Muscle of back (tissue), 11 donors: ENCODE data around the gene PARVA. TPM values are rescaled to one million over a fixed set of nuclear protein-coding genes. Genes with fewer than 3 reads are reported as not detected.
A peak's percentile ranks its signal among the peaks of the same experiment; 100 is the strongest.

Source experiments
- DNase-seq, 3 donors: peaks; one replicate each; pipeline versions ENCODE4 v3.0.0 to v3.0.0-alpha.2; 2013
- polyA plus RNA-seq, 10 donors: library from polyadenylated mRNA; unstranded; fragments of 120-200 nt; gene quantifications; one replicate each; pipeline ENCODE4 v1.2.1, GENCODE V29; 2013; ENCODE audit not compliant: insufficient read length in 10 of 10

PARVA gene
- polyA plus RNA-seq, 10 donors: 51.1 to 89.6 (median 67.8) TPM

GRCh38 chr11:12402691-12403120, 25.3 kb downstream of the PARVA start:
- peak in 1 of 3 donors; percentile 34 for DNase-seq

GRCh38 chr11:12403122-12403996, 26.0 kb downstream of the PARVA start:
- no peak for DNase-seq

GRCh38 chr11:12403997-12404350, 26.6 kb downstream of the PARVA start:
- no peak for DNase-seq

DNA sequence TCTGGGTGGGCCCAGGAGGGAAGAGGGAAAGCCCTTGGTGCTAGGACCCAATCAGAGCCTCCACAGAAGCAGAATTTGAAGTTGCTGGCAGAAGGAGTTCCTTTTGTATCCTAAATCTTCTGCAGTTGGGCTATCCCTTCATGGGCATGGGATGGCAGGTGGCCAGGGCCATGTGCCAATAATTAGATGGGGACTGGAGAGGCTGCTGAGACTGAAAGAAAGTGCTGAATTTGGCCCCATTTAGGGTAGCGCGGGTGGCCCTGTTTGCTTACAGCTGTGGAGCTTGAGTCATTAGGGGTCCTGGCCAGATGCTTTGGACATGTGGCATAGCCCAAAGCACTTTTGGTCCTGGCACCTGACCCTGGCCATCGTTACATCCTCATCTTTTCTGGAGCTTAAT, 27.1 kb downstream of the PARVA start:
- peak in 2 of 3 donors; percentile 40 to 64 for DNase-seq

GRCh38 chr11:12408156-12408770, 30.9 kb downstream of the PARVA start:
- DNase-seq: no peak

DNA sequence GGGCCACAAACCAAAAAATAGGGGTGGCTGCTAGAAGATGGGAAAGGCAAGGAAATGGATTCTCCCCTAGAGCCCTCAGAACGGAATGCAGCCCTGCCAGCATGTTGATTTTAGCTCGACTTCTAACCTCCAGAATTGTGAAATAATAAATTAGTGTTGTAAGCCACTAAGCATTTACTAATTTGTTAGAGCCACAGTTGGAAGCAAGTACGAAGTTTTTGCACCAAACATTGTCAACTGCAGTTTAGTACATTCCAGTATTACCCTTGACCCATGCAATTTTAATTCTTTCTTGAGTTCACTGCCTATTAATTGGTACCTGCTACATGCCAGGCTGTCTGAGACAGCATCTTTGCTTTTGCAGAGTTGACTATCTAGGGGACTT, 32.2 kb downstream of the PARVA start:
- DNase-seq: no peak

GRCh38 chr11:12410006-12410728, 32.8 kb downstream of the PARVA start:
- peak in 2 of 3 donors; percentile 40 to 64 for DNase-seq

GRCh38 chr11:12411393-12411792, 34.0 kb downstream of the PARVA start:
- no peak for DNase-seq

GRCh38 chr11:12411806-12412727, 34.7 kb downstream of the PARVA start:
- peak; percentile 70 to 93 (median 81) for DNase-seq

- DNase-seq: peak in 1 of 3 donors; percentile 47
Measured at GRCh38 chr11:12413141-12414052, 36.0 kb downstream of the PARVA start.

DNA sequence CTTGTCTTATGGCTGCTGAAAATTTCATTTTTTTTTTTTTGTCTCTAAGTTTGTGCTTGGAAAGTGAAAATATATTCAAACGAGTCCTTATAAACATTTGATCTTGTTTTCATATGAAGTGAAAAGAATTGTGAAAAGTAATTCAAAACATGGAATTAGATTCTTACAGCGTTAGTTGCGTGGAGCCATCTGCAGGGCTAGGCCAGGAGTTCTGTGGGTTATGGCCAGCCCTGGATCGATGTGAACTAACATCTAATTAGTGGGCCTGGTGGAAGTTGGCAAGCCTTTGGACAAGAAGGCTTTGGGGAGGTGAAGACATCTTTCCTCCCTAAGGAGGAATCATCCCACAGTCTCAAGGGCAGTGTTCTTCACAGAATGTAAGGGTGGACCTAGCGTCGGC, 37.2 kb downstream of the PARVA start:
- no peak for DNase-seq

DNA sequence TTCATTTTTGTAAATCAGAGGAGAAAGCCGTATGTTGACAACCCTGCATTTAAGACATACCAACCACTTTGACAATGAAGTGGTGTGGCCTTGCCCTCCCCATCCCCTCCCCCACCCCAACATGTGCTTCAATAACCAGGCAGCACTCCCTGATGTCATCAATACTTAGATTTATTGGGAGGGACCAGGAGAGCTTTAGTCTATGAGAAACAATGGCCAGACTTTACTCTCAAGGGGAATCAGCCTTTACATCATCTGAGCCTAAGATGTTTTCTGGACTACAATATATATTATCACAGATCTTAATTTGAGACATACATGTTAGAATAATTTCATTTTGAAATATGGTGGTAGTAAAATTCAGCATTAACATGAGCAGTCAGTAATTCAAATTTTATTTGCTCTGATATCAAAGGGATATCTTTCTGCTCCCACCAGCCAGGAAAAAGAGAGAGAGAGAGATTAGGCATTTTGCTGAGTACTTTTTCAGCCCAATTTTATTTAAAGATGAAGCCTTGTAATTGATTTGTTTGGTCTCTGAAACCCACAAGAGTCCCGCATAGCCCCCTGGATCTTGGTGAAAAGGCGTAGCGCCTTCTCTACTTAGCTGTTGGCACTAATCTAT, 38.1 kb downstream of the PARVA start:
- no peak for DNase-seq

GRCh38 chr11:12416552-12416951, 39.2 kb downstream of the PARVA start:
- no peak for DNase-seq

DNA sequence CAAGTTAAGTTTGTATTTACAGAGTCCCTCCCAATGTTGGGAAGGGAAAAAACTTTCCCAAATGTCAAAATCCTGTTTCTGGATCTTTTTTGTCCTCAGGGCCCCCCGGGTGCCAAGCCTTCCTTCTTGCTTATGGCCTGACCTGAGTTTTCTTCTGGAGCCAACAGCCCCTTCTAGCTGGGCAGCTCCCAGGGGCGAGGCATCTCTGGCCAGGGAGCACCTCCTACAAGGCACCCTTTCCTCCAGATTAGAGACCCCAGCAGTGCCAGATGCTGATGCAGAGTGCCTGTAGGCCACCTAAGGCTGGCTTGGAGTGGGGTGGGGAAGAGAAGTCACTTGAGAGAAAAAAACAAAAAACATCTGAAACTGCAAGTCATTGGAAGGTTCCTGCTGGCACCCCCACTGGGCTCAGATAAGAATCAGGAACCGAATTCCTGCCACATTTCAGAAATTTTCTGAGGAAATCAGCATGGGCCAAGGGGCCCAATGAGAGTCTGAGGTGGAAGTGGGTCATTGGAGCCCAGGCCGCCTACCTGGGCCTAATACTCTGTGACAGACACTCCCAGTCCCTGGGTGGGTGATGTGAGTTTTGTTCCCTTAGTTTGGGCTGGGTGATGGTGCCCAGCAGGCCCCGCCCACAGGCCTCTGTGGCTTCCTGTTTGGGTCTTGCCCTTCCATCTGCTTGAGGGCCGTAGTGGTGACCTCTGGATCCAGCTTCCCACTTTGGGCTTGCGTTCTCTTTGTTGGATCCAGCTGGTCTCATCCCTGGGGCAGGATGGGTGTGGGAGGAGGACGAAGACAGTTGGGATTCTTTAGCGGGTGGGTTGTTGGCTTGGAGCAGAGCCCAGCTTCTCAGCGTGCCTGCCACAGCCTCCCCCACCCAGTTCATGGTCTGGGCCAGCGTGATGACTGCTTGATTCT, 40.6 kb downstream of the PARVA start:
- DNase-seq: peak in 1 of 3 donors; percentile 46

DNA sequence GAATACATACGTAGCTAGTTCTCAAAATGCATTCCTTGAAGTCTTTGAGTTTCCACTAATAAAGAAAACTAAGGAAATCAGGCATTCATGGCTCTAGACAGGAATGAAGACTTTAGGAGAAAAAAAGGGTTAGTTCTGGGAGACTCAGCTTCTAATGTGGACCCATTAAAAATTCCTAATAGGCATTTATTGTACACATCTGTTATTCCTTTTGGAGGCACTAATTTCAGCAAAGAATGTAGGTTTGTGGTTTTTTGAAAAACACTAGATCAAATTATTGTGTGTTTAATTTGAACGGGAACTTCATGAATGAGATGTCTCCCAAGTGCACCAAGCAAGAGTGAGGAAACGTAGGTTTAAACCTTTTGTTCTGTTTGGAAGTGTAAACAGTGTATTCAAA, 42.7 kb downstream of the PARVA start:
- no peak for DNase-seq

GRCh38 chr11:12420706-12421105, 43.3 kb downstream of the PARVA start:
- DNase-seq: no peak

DNA sequence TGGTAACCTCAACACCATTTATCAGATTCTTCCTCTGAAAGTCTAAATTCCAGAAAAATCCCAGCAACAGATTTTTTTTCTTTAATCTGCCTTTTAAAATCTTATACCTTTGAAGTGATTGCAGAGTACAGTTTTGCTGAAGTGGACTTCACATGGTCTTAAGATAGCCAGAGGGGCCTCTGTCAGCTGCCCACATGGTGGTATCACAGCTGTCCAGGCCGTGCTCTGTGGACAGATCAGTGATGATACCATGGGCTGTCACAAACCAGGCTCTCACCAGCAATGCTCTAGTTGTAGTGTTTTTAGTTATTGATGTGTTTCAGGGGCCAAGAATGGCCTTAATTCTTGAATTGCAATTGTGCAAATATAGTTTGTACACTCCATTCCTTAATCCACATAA, 44.0 kb downstream of the PARVA start:
- no peak for DNase-seq

DNA sequence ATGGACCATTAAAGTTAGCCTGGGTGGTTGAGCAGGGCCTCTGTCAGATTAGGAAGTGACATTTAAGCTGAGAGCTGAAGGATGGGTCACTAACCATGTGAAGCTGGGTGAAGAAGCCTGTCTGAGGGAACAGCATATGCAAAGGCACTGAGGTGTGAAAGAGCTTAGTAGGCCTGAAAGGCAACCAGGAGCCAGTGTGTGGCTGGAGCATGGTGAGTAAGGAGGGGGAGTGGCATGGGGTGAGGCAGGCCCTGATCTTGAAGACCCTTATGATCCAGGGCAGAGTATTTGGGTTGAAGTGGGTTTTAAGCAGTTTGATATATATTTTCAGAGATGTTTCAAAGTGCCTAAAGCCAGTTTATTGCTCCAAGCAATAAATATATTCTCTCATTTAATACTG, 48.8 kb downstream of the PARVA start:
- no peak for DNase-seq

- no peak for DNase-seq
Measured at GRCh38 chr11:12429155-12429554, 51.8 kb downstream of the PARVA start.
